WTC11 (cell line): Measurements from ENCODE around the gene PNP. TPM values are rescaled to one million over a fixed set of nuclear protein-coding genes. Genes with fewer than 3 reads are reported as not detected.
A peak's percentile ranks its signal among the peaks of the same experiment; 100 is the strongest.

Experiments
- ATAC-seq: fragments of 200-7000 bp; cut with Tn5 transposase; 2 replicates; pipeline ENCODE4 v1.10.0; 2021; ENCODE audit warnings: mild to moderate bottlenecking, moderate library complexity
- CTCF ChIA-PET: fragments of 300-600 bp; sonication (Branson Sonifier 250); formaldehyde crosslinking; loops from one replicate; lab custom pipeline; 2021; ENCODE audit warnings: antibody characterized with exemption; lab: Charles Lee
- POLR2A ChIA-PET: fragments of 350-600 bp; sonication (Branson Sonifier 250); formaldehyde crosslinking; loops from one replicate; lab custom pipeline; 2021; ENCODE audit warnings: antibody characterized with exemption; lab: Charles Lee
- DNase-seq: peaks from one replicate; pipeline ENCODE4 v3.0.0; 2021; ENCODE audit warnings: low spot score
- H3K27ac Mint-ChIP-seq: 2 replicates; pipeline ENCODE4 v1.8.0; 2021; ENCODE audit warnings: mixed read lengths
- H3K27me3 Mint-ChIP-seq: 2 replicates; pipeline ENCODE4 v1.8.0; 2021; ENCODE audit warnings: low read depth, mild to moderate bottlenecking, moderate library complexity, mixed read lengths
- H3K36me3 Mint-ChIP-seq: 2 replicates; pipeline ENCODE4 v1.8.0; 2021; ENCODE audit warnings: mixed read lengths
- H3K4me1 Mint-ChIP-seq: 2 replicates; pipeline ENCODE4 v1.8.0; 2022; ENCODE audit warnings: mixed read lengths
- H3K4me3 Mint-ChIP-seq: 2 replicates; pipeline ENCODE4 v1.8.0; 2021; ENCODE audit warnings: mild to moderate bottlenecking, moderate library complexity, mixed read lengths
- H3K9me3 Mint-ChIP-seq: 2 replicates; pipeline ENCODE4 v1.8.0; 2021; ENCODE audit warnings: mixed read lengths
- ATF2 ChIP-seq: sonication (generic); formaldehyde crosslinking; IDR thresholded peaks from 2 replicates; pipeline ENCODE4 v1.8.1; 2022; ENCODE audit warnings: low read depth, missing genetic modification reagents, borderline replicate concordance
- ESRRA ChIP-seq: sonication (generic); formaldehyde crosslinking; IDR thresholded peaks from 2 replicates; pipeline ENCODE4 v1.8.1; 2022; ENCODE audit warnings: mild to moderate bottlenecking, missing genetic modification reagents, borderline replicate concordance
- ETV6 ChIP-seq: sonication (generic); formaldehyde crosslinking; IDR thresholded peaks from 2 replicates; pipeline ENCODE4 v1.8.1; 2022; ENCODE audit warnings: mild to moderate bottlenecking, missing genetic modification reagents
- FOXJ3 ChIP-seq: sonication (generic); formaldehyde crosslinking; IDR thresholded peaks from 2 replicates; pipeline ENCODE4 v1.9.0; 2021; ENCODE audit warnings: missing genetic modification reagents, mild to moderate bottlenecking, borderline replicate concordance
- GTF2I ChIP-seq: fragments of 250-450 bp; sonication (Bioruptor Pico); conservative IDR thresholded peaks from 2 replicates; pipeline ENCODE4 v1.4.0; 2021; ENCODE audit warnings: mild to moderate bottlenecking
- IRF1 ChIP-seq: sonication (generic); formaldehyde crosslinking; IDR thresholded peaks from 2 replicates; pipeline ENCODE4 v1.8.0; 2023; ENCODE audit warnings: missing genetic modification reagents
- KAT7 ChIP-seq: sonication (generic); formaldehyde crosslinking; IDR thresholded peaks from 2 replicates; pipeline ENCODE4 v1.8.1; 2023; ENCODE audit warnings: missing genetic modification reagents, mild to moderate bottlenecking, borderline replicate concordance
- NFYB ChIP-seq: sonication (generic); formaldehyde crosslinking; conservative IDR thresholded peaks from 2 replicates; pipeline ENCODE4 v1.8.0; 2022; ENCODE audit warnings: low read depth, missing genetic modification reagents
- NR3C1 ChIP-seq: sonication (generic); formaldehyde crosslinking; conservative IDR thresholded peaks from 2 replicates; pipeline ENCODE4 v1.8.1; 2023; ENCODE audit warnings: low read depth, mild to moderate bottlenecking, missing genetic modification reagents
- SMAD4 ChIP-seq: sonication (generic); formaldehyde crosslinking; IDR thresholded peaks from 2 replicates; pipeline ENCODE4 v1.8.0; 2022; ENCODE audit warnings: mild to moderate bottlenecking, missing genetic modification reagents
- TEAD4 ChIP-seq: sonication (generic); formaldehyde crosslinking; IDR thresholded peaks from 2 replicates; pipeline ENCODE4 v1.8.0; 2022; ENCODE audit warnings: mild to moderate bottlenecking, missing genetic modification reagents
- USF1 ChIP-seq: sonication (generic); formaldehyde crosslinking; IDR thresholded peaks from 2 replicates; pipeline ENCODE4 v1.8.0; 2022; ENCODE audit warnings: mild to moderate bottlenecking, missing genetic modification reagents
- ZBTB21 ChIP-seq: sonication (generic); formaldehyde crosslinking; IDR thresholded peaks from 2 replicates; pipeline ENCODE4 v1.8.1; 2023; ENCODE audit warnings: mild to moderate bottlenecking, missing genetic modification reagents, borderline replicate concordance
- ZBTB43 ChIP-seq: sonication (generic); formaldehyde crosslinking; IDR thresholded peaks from 2 replicates; pipeline ENCODE4 v1.8.1; 2023; ENCODE audit warnings: mild to moderate bottlenecking, missing genetic modification reagents
- ZNF317 ChIP-seq: sonication (generic); formaldehyde crosslinking; IDR thresholded peaks from 2 replicates; pipeline ENCODE4 v1.8.1; 2023; ENCODE audit warnings: low read depth, mild to moderate bottlenecking, moderate library complexity, missing genetic modification reagents, borderline replicate concordance
- total RNA-seq: library from RNA; stranded (reverse); gene quantifications from 3 replicates; pipeline ENCODE4 v1.2.3, GENCODE V29; 2021
- TF ChIP-seq, protein P1 (sequence below): sonication (generic); formaldehyde crosslinking; IDR thresholded peaks from 2 replicates; pipeline ENCODE4 v1.8.1; 2022; ENCODE audit warnings: missing genetic modification reagents, borderline replicate concordance
- TF ChIP-seq, protein P2 (sequence below): sonication (generic); formaldehyde crosslinking; IDR thresholded peaks from 2 replicates; pipeline ENCODE4 v1.8.1; 2023; ENCODE audit warnings: mild to moderate bottlenecking, missing genetic modification reagents
- TF ChIP-seq, protein P3 (sequence below): sonication (generic); formaldehyde crosslinking; IDR thresholded peaks from 2 replicates; pipeline ENCODE4 v1.8.1; 2022; ENCODE audit warnings: mild to moderate bottlenecking, missing genetic modification reagents, moderate library complexity, borderline replicate concordance
- TF ChIP-seq, protein P4 (sequence below): sonication (generic); formaldehyde crosslinking; IDR thresholded peaks from 2 replicates; pipeline ENCODE4 v1.8.1; 2023; ENCODE audit warnings: mild to moderate bottlenecking, missing genetic modification reagents, moderate library complexity

The PNP gene
- total RNA-seq, 1 experiment from 2014 or later = 95.8 TPM

DNA sequence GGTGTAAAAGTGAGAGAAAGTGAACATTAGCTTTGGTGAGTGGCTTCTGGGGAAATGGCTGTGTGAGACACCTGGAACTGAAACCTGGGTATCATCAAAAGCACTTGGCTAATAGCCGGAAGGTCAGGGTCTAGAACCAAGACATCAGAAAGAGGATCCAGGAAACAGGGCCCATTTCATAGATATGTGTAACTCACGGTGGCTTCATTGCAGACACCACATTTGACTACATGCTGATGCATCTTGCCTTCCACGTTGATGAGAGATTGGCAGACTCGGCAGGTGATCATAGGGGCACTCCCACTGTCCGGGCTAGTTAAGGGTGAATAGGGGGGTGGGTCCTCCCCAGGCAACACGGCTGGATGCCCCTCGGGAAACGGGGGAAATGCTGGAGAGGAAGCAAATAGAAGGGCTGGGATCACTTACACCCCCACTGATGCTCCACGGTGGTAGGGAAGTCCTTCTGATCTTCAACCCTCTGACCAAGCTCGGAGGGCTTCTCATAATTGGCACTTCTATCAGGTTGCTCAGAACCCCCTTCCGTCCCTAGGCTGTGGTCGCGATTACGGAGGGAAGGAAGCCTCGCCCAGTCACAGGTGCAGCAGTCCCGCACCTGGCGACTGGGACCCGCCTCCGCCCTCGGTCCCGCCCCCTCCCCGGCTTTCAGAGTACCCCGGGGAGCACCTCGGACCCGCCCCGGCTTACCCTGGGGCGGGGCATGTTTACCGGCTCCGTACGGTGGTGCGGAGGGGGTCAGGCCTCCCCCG lies 8.6 kb upstream of the PNP start:
- Mint-ChIP-seq H3K27ac (peak overlapping the region; percentile 93), H3K9me3 (no peaks in the 10 kb centered on the region), H3K27me3 (peaks cover 4% of the 10 kb centered on the region), H3K36me3 (peaks cover 20% of the 10 kb centered on the region), H3K4me1 (peaks cover 16% of the 10 kb centered on the region), H3K4me3 (peak overlapping the region; percentile 84)
- peak; percentile 18 for ATAC-seq
- TF ChIP-seq, protein P1, sequence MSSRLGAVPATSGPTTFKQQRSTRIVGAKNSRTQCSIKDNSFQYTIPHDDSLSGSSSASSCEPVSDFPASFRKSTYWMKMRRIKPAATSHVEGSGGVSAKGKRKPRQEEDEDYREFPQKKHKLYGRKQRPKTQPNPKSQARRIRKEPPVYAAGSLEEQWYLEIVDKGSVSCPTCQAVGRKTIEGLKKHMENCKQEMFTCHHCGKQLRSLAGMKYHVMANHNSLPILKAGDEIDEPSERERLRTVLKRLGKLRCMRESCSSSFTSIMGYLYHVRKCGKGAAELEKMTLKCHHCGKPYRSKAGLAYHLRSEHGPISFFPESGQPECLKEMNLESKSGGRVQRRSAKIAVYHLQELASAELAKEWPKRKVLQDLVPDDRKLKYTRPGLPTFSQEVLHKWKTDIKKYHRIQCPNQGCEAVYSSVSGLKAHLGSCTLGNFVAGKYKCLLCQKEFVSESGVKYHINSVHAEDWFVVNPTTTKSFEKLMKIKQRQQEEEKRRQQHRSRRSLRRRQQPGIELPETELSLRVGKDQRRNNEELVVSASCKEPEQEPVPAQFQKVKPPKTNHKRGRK (CRISPR knock-in tag) = no peak
- TF ChIP-seq KAT7 (CRISPR knock-in tag) (0 out of 2 replicates have a peak, but pooled peaks have one; percentile 14), ETV6 (CRISPR knock-in tag) (0 out of 2 replicates have a peak, but pooled peaks have one; percentile 7)
- peak; percentile 70 for DNase-seq
- POLR2A ChIA-PET = interaction anchor here (1.4 to 1.7 kb wide), 4 partner anchors 9 to 148 kb away, joined by 3 to 33 read pairs (median 10); partner anchors contain the start of genes PARP2 and PNP
- CTCF ChIA-PET = interaction anchor here (1.1 to 4.2 kb wide), 11 partner anchors 9 to 397 kb away, joined by 3 to 21 read pairs (median 6); partner anchors contain the start of gene TTC5

DNA sequence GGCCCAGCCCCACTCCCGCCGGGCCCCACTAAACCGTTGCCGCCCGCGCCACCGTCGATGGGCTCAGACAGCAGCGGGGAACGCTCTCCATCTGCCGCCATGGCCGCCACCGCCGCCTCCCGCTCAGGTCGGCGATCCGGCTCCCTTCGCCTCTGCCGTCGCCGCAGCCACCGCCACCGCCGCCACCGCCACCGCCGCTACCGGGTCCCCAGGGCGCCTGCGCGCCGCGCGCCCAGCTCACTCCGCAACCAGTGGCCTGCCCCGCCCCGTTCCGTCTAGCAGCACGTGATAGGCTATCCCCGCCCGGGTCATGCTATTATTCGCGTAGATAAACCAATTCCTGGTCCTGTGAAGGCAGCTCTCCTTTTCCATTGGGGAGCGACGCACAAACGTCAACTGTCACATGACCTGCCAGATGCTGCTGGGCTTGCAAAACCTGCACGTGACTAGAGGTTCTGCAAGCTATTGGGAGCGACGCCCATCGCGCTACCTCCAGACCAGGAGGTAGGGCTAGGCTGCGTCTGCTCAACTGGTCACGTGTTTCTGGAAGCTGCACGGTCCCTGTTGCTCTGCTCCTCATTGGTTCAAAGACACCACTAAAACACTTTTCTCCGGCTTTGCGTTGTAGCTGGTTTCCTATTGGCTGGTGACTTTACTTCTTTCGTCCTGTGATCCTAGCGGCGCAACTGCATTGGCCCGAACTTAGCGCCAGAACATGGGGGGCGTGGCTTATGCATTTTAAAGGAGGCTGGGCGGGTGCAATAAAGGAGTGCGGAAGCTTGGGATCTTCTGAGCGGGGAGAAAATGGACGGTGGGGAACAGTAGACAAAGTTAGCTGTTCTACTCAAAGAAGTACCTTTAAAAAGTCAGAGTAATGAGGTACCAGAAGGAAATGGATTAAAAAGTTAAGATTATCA lies 7.7 kb upstream of the PNP start, which contains the start of gene PIP4P1:
Gene PIP4P1 (minus strand): TSS at position 210 of the 917 bp plus-strand sequence. CDS start 109 bp downstream, at position 101.
- H3K4me1 Mint-ChIP-seq = peaks cover 16% of the 10 kb centered on the region
- peak; percentile 95 for ATAC-seq
- peak within 1 kb of the TSS; percentile 84 for H3K4me3 Mint-ChIP-seq
- peak; percentile 97 for DNase-seq
- H3K9me3 Mint-ChIP-seq = no peaks in the 10 kb centered on the region
- H3K36me3 Mint-ChIP-seq = peaks cover 20% of the 10 kb centered on the region
- H3K27ac Mint-ChIP-seq = peak within 1 kb of the TSS; percentile 98
- POLR2A ChIA-PET = interaction anchor here (0.7 to 1.7 kb wide), 9 partner anchors 8 to 147 kb away, joined by 3 to 33 read pairs (median 4); partner anchors contain the start of genes PARP2, PNP and TEP1
- CTCF ChIA-PET = interaction anchor here (1.0 to 4.2 kb wide), 14 partner anchors 8 to 396 kb away, joined by 3 to 21 read pairs (median 6); partner anchors contain the start of genes PARP2 and TTC5
- H3K27me3 Mint-ChIP-seq = peaks cover 5% of the 10 kb centered on the region
- TF ChIP-seq ESRRA (0 out of 2 replicates have a peak, but pooled peaks have one; percentile 42), USF1 (CRISPR knock-in tag) (peak; percentile 100), GTF2I (CRISPR knock-in tag) (no peak), SMAD4 (CRISPR knock-in tag) (no peak), ZBTB43 (CRISPR knock-in tag) (no peak), IRF1 (CRISPR knock-in tag) (peak; percentile 48; the same call in 1 of the 2 replicates), TEAD4 (CRISPR knock-in tag) (0 out of 2 replicates have a peak, but pooled peaks have one; percentile 36), ZNF317 (CRISPR knock-in tag) (no peak), FOXJ3 (no peak), ATF2 (no peak), NFYB (CRISPR knock-in tag) (peak; percentile 80), NR3C1 (CRISPR knock-in tag) (no peak), ZBTB21 (CRISPR knock-in tag) (0 out of 2 replicates have a peak, but pooled peaks have one; percentile 18)
- TF ChIP-seq, protein P2, sequence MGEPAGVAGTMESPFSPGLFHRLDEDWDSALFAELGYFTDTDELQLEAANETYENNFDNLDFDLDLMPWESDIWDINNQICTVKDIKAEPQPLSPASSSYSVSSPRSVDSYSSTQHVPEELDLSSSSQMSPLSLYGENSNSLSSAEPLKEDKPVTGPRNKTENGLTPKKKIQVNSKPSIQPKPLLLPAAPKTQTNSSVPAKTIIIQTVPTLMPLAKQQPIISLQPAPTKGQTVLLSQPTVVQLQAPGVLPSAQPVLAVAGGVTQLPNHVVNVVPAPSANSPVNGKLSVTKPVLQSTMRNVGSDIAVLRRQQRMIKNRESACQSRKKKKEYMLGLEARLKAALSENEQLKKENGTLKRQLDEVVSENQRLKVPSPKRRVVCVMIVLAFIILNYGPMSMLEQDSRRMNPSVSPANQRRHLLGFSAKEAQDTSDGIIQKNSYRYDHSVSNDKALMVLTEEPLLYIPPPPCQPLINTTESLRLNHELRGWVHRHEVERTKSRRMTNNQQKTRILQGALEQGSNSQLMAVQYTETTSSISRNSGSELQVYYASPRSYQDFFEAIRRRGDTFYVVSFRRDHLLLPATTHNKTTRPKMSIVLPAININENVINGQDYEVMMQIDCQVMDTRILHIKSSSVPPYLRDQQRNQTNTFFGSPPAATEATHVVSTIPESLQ (CRISPR knock-in tag) = no peak
- TF ChIP-seq, protein P3, sequence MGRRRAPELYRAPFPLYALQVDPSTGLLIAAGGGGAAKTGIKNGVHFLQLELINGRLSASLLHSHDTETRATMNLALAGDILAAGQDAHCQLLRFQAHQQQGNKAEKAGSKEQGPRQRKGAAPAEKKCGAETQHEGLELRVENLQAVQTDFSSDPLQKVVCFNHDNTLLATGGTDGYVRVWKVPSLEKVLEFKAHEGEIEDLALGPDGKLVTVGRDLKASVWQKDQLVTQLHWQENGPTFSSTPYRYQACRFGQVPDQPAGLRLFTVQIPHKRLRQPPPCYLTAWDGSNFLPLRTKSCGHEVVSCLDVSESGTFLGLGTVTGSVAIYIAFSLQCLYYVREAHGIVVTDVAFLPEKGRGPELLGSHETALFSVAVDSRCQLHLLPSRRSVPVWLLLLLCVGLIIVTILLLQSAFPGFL (CRISPR knock-in tag) = no peak; the same call in 1 of the 2 replicates
- TF ChIP-seq, protein P4, sequence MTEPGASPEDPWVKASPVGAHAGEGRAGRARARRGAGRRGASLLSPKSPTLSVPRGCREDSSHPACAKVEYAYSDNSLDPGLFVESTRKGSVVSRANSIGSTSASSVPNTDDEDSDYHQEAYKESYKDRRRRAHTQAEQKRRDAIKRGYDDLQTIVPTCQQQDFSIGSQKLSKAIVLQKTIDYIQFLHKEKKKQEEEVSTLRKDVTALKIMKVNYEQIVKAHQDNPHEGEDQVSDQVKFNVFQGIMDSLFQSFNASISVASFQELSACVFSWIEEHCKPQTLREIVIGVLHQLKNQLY = no peak
